GM13976 (cell line): ENCODE results near the gene FAM110D.
A peak's percentile ranks its signal among the peaks of the same experiment; 100 is the strongest.

ENCODE experiments used
- DNase-seq: peaks from one replicate; pipeline ENCODE4 v3.0.0; 2012; ENCODE audit warnings: low spot score
- in situ Hi-C: fragments of 300-500 bp; cut with MboI; formaldehyde crosslinking; loops from one replicate; pipeline ENCODE4 v1.12.0; 2022; ENCODE audit warnings: low sequenced_read_pairs, mixed read lengths, inconsistent platforms; ENCODE audit not compliant: unreplicated experiment
- TF ChIP-seq, protein P1 (sequence below): IDR thresholded peaks from 2 replicates; pipeline ENCODE4 v1.5.1; 2012; ENCODE audit warnings: borderline replicate concordance, mild to moderate bottlenecking; ENCODE audit not compliant: insufficient read depth; ENCODE audit errors: extremely low read depth, missing control alignments, control extremely low read depth

Gene FAM110D

GRCh38 chr1:26158908-26159742 is at the start of gene FAM110D:
TSS of gene FAM110D (plus strand) at chr1:26159079. CDS start at chr1:26161292, 2,213 bp downstream.
- TF ChIP-seq, protein P1, sequence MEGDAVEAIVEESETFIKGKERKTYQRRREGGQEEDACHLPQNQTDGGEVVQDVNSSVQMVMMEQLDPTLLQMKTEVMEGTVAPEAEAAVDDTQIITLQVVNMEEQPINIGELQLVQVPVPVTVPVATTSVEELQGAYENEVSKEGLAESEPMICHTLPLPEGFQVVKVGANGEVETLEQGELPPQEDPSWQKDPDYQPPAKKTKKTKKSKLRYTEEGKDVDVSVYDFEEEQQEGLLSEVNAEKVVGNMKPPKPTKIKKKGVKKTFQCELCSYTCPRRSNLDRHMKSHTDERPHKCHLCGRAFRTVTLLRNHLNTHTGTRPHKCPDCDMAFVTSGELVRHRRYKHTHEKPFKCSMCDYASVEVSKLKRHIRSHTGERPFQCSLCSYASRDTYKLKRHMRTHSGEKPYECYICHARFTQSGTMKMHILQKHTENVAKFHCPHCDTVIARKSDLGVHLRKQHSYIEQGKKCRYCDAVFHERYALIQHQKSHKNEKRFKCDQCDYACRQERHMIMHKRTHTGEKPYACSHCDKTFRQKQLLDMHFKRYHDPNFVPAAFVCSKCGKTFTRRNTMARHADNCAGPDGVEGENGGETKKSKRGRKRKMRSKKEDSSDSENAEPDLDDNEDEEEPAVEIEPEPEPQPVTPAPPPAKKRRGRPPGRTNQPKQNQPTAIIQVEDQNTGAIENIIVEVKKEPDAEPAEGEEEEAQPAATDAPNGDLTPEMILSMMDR = no peak
- no peak for DNase-seq
- in situ Hi-C loops = no loop called here

- TF ChIP-seq, protein P1 = no peak
- in situ Hi-C loops = loop anchor here (5.0 kb wide), 1 partner anchor 38 kb away; no protein-coding TSS in a partner anchor
- DNase-seq = no peak
These were observed 49.4 kb upstream of the FAM110D start for GRCh38 chr1:26109229-26110164.

GRCh38 chr1:26110731-26111529 is 47.9 kb upstream of the FAM110D start:
- in situ Hi-C loops = no loop called here
- TF ChIP-seq, protein P1 = peak; percentile 4
- peak; percentile 85 for DNase-seq

DNA sequence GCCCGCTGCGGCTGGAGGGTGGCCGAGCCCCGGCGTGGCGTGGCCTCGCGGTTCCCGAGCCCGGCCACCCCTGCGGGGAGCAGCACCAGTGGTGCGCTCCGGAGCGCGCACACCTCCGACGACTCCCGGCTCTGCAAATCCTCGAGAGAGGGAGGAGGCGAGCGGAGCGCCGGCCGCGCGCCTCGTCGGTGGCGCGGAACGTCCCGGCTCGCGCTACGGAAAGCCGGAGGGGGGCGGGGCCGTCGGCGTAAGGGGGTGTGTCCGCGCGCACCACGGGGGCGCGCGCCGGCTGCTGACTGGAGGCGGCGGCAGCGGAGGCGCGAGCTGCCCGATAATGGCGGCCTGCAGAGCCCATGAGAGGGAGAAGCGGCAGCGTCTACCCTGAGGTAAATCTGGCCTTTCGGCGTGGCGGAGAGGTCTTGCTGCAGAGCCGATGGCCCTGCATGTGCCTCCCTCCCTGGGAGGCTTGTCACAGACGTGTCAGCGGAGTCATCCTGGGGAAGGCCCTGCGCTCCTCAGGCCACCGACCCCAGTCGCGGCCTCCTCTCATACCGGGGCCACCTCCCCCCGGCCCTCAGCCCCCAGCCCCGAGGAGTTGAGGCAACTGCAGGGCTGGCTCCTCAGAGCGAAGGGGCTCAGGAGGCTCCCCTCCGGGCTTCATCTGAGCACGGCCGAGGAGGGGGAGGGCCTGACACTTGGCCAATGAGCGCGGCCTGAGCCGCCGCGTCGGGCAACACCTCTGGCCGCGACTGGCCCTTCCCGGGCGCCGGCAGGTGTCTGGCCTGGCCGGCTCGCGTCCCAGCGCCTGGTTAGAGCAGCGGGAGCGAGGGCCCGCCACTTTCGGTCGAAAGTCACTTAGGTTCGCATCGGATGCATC is 47.1 kb upstream of the FAM110D start, which contains the start of gene PDIK1L:
PDIK1L (plus strand) TSS at position 295 of the 877 bp plus-strand sequence. CDS start 2,485 bp downstream, outside the sequence.
- DNase-seq = peak; percentile 94
- in situ Hi-C loops = no loop called here
- TF ChIP-seq, protein P1 = no peak

DNA sequence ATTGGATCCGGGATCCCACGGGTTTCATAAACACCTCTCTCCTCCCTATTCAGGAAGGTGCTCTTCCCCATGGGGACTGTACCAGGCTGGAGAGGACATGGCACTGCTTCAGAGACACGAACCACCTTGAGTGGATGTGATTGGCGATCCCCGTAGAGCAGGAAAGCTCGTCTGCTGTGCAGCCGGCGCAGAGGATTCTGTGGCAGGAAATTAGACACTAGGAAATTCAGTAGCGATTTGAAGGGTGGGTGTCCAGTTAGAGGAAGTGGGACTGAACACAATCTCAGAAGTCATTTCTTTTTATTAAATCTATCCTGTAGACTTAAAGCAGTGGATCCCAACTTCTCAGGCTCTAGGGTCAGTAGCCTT is 46.5 kb upstream of the FAM110D start:
- peak; percentile 36 for DNase-seq
- TF ChIP-seq, protein P1 = no peak
- in situ Hi-C loops = no loop called here
